OCI-LY1 (cell line): ENCODE results near the gene FAM20C.

Source experiments
- H2AFZ ChIP-seq: fragments of 200-600 bp; sonication (generic), shearing (Covaris generic); 2 replicates; pipeline ENCODE4 v1.6.0; 2014; ENCODE audit warnings: antibody characterized with exemption, mild to moderate bottlenecking, low read length
- H3F3A ChIP-seq: fragments of 200-600 bp; sonication (generic), shearing (Covaris generic); 2 replicates; pipeline ENCODE4 v1.6.0; 2014; ENCODE audit warnings: mild to moderate bottlenecking, antibody characterized with exemption, low read length, moderate library complexity; ENCODE audit not compliant: insufficient read depth
- H3K27ac ChIP-seq: fragments of 200-600 bp; sonication (generic); 2 replicates; pipeline ENCODE4 v1.5.1; 2014; ENCODE audit warnings: low read length, mixed run types, mild to moderate bottlenecking, low read depth; ENCODE audit not compliant: poor library complexity, severe bottlenecking
- H3K27me3 ChIP-seq: fragments of 200-600 bp; sonication (generic); 2 replicates; pipeline ENCODE4 v1.6.0; 2014; ENCODE audit warnings: antibody characterized with exemption, mild to moderate bottlenecking, low read length, moderate library complexity; ENCODE audit not compliant: insufficient read depth
- H3K36me3 ChIP-seq: fragments of 200-600 bp; sonication (generic); 2 replicates; pipeline ENCODE4 v1.6.1; 2014; ENCODE audit warnings: mild to moderate bottlenecking, antibody characterized with exemption, low read length, moderate library complexity, mixed read lengths; ENCODE audit not compliant: insufficient read depth
- H3K4me1 ChIP-seq: fragments of 200-600 bp; sonication (generic); 2 replicates; pipeline ENCODE4 v1.5.1; 2014; ENCODE audit warnings: mild to moderate bottlenecking, low read length, moderate library complexity; ENCODE audit not compliant: insufficient read depth, severe bottlenecking
- H3K4me2 ChIP-seq: fragments of 200-600 bp; sonication (generic), shearing (Covaris generic); 2 replicates; pipeline ENCODE4 v1.6.1; 2014; ENCODE audit warnings: low read length
- H3K4me3 ChIP-seq: fragments of 200-600 bp; sonication (generic); 2 replicates; pipeline ENCODE4 v1.5.1; 2014; ENCODE audit warnings: low read length, low read depth, mild to moderate bottlenecking, mixed read lengths; ENCODE audit not compliant: poor library complexity, severe bottlenecking
- H3K79me2 ChIP-seq: fragments of 200-600 bp; shearing (Covaris generic); 2 replicates; pipeline ENCODE4 v1.6.1; 2016; ENCODE audit warnings: mixed run types, low read length, mixed read lengths; ENCODE audit not compliant: insufficient read depth
- H3K9ac ChIP-seq: fragments of 200-600 bp; sonication (generic), shearing (Covaris generic); 2 replicates; pipeline ENCODE4 v1.6.1; 2014; ENCODE audit warnings: mild to moderate bottlenecking, low read length, mixed read lengths
- H3K9me2 ChIP-seq: fragments of 200-600 bp; sonication (generic), shearing (Covaris generic); 2 replicates; pipeline ENCODE4 v1.6.1; 2014; ENCODE audit warnings: low read depth, mild to moderate bottlenecking, low read length, mixed read lengths
- H3K9me3 ChIP-seq: fragments of 200-600 bp; shearing (Covaris generic); 2 replicates; pipeline ENCODE4 v1.6.1; 2014; ENCODE audit warnings: low read length, mixed read lengths
- H4K20me1 ChIP-seq: fragments of 200-600 bp; sonication (generic), shearing (Covaris generic); 2 replicates; pipeline ENCODE4 v1.6.0; 2016; ENCODE audit warnings: mild to moderate bottlenecking, low read length; ENCODE audit not compliant: insufficient read depth
- CTCF ChIP-seq: fragments of 200-600 bp; sonication (generic), shearing (Covaris generic); IDR thresholded peaks from 2 replicates; pipeline ENCODE4 v1.5.1; 2017; ENCODE audit warnings: mild to moderate bottlenecking, antibody characterized with exemption, low read length, moderate library complexity, mixed read lengths
- EZH2 ChIP-seq: fragments of 200-600 bp; sonication (generic), shearing (Covaris generic); IDR thresholded peaks from 2 replicates; pipeline ENCODE4 v1.8.0; 2017; ENCODE audit warnings: borderline replicate concordance, mixed run types, mild to moderate bottlenecking, antibody characterized with exemption, low read length, moderate library complexity, mixed read lengths

FAM20C gene

GRCh38 chr7:148932-149790 is 43.2 kb upstream of the FAM20C start:
- Histone ChIP-seq H3K27ac (peak overlapping the region; percentile 55), H3K79me2 (no peaks in the 10 kb centered on the region), H3K27me3 (no peaks in the 10 kb centered on the region; the same call in 1 of the 2 replicates), H4K20me1 (no peaks in the 10 kb centered on the region), H3K4me2 (peak overlapping the region; percentile 61), H3F3A (no peaks in the 10 kb centered on the region), H2AFZ (peak overlapping the region; percentile 74; the same call in 1 of the 2 replicates), H3K9me3 (no peaks in the 10 kb centered on the region), H3K9me2 (no peaks in the 10 kb centered on the region), H3K4me3 (peak overlapping the region; percentile 56), H3K9ac (peak overlapping the region; percentile 41), H3K4me1 (peaks cover 6% of the 10 kb centered on the region), H3K36me3 (no peaks in the 10 kb centered on the region)
- TF ChIP-seq EZH2: no peak
- no peak for TF ChIP-seq CTCF

- no peaks in the 10 kb centered on the region for H3K36me3 ChIP-seq
- peak overlapping the region; percentile 41 for H3K9ac ChIP-seq
- no peak overlapping the region for H2AFZ ChIP-seq
- peaks cover 6% of the 10 kb centered on the region for H3K4me1 ChIP-seq
- H3K9me2 ChIP-seq: no peaks in the 10 kb centered on the region
- H3K9me3 ChIP-seq: no peaks in the 10 kb centered on the region
- no peaks in the 10 kb centered on the region for H3K79me2 ChIP-seq
- H3K27me3 ChIP-seq: no peaks in the 10 kb centered on the region
- no peaks in the 10 kb centered on the region for H3F3A ChIP-seq
- H4K20me1 ChIP-seq: no peaks in the 10 kb centered on the region
- H3K4me2 ChIP-seq: peak overlapping the region; percentile 61
- peak overlapping the region; percentile 55 for H3K27ac ChIP-seq
- TF ChIP-seq EZH2 (no peak), CTCF (no peak)
- peak overlapping the region; percentile 56 for H3K4me3 ChIP-seq
Measured at GRCh38 chr7:149791-150636, 42.4 kb upstream of the FAM20C start.

GRCh38 chr7:150811-151221 is 41.6 kb upstream of the FAM20C start:
- no peak overlapping the region for H3K27ac ChIP-seq

More at GRCh38 chr7:150811-151221, 41.6 kb upstream of the FAM20C start:
- no peak for TF ChIP-seq EZH2
- Histone ChIP-seq H3K9ac (no peak overlapping the region), H4K20me1 (no peaks in the 10 kb centered on the region), H3K4me3 (no peak overlapping the region), H3F3A (no peaks in the 10 kb centered on the region), H3K9me3 (no peaks in the 10 kb centered on the region), H3K27me3 (no peaks in the 10 kb centered on the region), H3K4me1 (peaks cover 6% of the 10 kb centered on the region), H3K79me2 (no peaks in the 10 kb centered on the region), H3K9me2 (no peaks in the 10 kb centered on the region), H2AFZ (no peak overlapping the region), H3K4me2 (no peak overlapping the region), H3K36me3 (no peaks in the 10 kb centered on the region)
